Sigmoid colon (tissue), 7 donors: ENCODE data around the gene PRCC. TPM values are rescaled to one million over a fixed set of nuclear protein-coding genes. Genes with fewer than 3 reads are reported as not detected.

ENCODE experiments used
- DNase-seq: peaks from one replicate; pipeline ENCODE4 v3.0.0-alpha.2; 2019
- H3K27ac ChIP-seq, 4 donors: fragments of 200-600 bp; sonication (generic); one replicate each; pipeline ENCODE4 v1.5.1; 2016 to 2019; ENCODE audit warnings: mild to moderate bottlenecking in 1 of 4
- H3K27me3 ChIP-seq, 3 donors: fragments of 200-600 bp; sonication (generic); one replicate each; pipeline ENCODE4 v1.5.1; 2019; ENCODE audit warnings: mild to moderate bottlenecking in 1 of 3
- H3K36me3 ChIP-seq, 4 donors: fragments of 200-600 bp; sonication (generic); one replicate each; pipeline ENCODE4 v1.5.1; 2016 to 2019
- H3K4me1 ChIP-seq, 4 donors: fragments of 200-600 bp; sonication (generic); one replicate each; pipeline ENCODE4 v1.5.1; 2017 to 2019
- H3K4me3 ChIP-seq, 4 donors: fragments of 200-600 bp; sonication (generic); one replicate each; pipeline ENCODE4 v1.5.1; 2017 to 2019; ENCODE audit warnings: mild to moderate bottlenecking in 2 of 4, moderate library complexity in 1 of 4
- H3K9me3 ChIP-seq, 4 donors: fragments of 200-600 bp in 3 of 4; sonication (generic) in 3 of 4; one replicate each; pipeline versions ENCODE4 v1.5.1 to v1.6.1; 2013 to 2019
- EP300 ChIP-seq, 4 donors: sonication (generic); formaldehyde crosslinking; IDR thresholded peaks; one replicate each; pipeline ENCODE4 v1.6.1; 2017; ENCODE audit warnings: antibody characterized with exemption in 4 of 4
- POLR2A ChIP-seq, 2 donors: fragments of 450-650 bp; IDR thresholded peaks; one replicate each; pipeline ENCODE4 v1.6.1; 2016; ENCODE audit warnings: antibody characterized with exemption in 2 of 2, mild to moderate bottlenecking in 2 of 2, moderate library complexity in 2 of 2
- POLR2AphosphoS5 ChIP-seq, 4 donors: sonication (generic); formaldehyde crosslinking; IDR thresholded peaks; one replicate each; pipeline ENCODE4 v1.6.1; 2017; ENCODE audit warnings: antibody characterized with exemption in 4 of 4
- WGBS, 2 donors: extraction: QIAGEN DNeasy Blood & Tissue Kit; methylation state at CpG; one replicate each; pipeline ENCODE4 v1.1.7; 2013; 5-methylcytosine and 5-hydroxymethylcytosine counted together
- intact Hi-C: fragments of 100-400 bp; cut with DNase I; formaldehyde crosslinking; loops from one replicate; pipeline ENCODE4 v1.15.1; 2023
- polyA plus RNA-seq, 3 donors: library from polyadenylated mRNA; stranded (reverse); fragments of 200-250 nt; gene quantifications; one replicate each; pipeline ENCODE4 v1.2.3, GENCODE V29; 2013
- total RNA-seq, 4 donors: library from RNA; depleted of rRNA; stranded (reverse); fragments of >200 nt; gene quantifications; one replicate each; pipeline ENCODE4 v1.1.0, GENCODE V29; 2016
- TF ChIP-seq, protein P1 (sequence below), 4 experiments: fragments of 450-650 bp in 3 of 4; fragments of 200-600 bp in 1 of 4; IDR thresholded peaks; one replicate each; pipeline ENCODE4 v1.5.1; 2016 to 2019; ENCODE audit warnings: antibody characterized with exemption in 4 of 4, mild to moderate bottlenecking in 3 of 4, moderate library complexity in 2 of 4
- donor health status: healthy with polysubstance abuse.
- donor health status: Bipolar disorder and iron deficiency.
- donor health status: healthy.

PRCC gene
- total and polyA plus RNA-seq, 7 donors: 27.5 to 49.7 (median 34.1) TPM

GRCh38 chr1:156816561-156817328 lies 49.4 kb downstream of the PRCC start, which contains the start of gene SH2D2A:
TSS of gene SH2D2A (minus strand) at chr1:156816848. CDS start at chr1:156816708, 140 bp downstream.
- H3K27ac ChIP-seq: peak within 1 kb of the TSS; percentile 57 to 72 (median 61)
- peak in 1 of 2 donors; percentile 30 for TF ChIP-seq POLR2A (IDR thresholded peaks at IDR 0.05)
- TF ChIP-seq EP300 (IDR thresholded peaks at IDR 0.05): no peak
- peak in 3 of 4 donors; percentile 31 to 45 (median 36) for TF ChIP-seq POLR2AphosphoS5 (IDR thresholded peaks at IDR 0.05)
- TF ChIP-seq, protein P1, sequence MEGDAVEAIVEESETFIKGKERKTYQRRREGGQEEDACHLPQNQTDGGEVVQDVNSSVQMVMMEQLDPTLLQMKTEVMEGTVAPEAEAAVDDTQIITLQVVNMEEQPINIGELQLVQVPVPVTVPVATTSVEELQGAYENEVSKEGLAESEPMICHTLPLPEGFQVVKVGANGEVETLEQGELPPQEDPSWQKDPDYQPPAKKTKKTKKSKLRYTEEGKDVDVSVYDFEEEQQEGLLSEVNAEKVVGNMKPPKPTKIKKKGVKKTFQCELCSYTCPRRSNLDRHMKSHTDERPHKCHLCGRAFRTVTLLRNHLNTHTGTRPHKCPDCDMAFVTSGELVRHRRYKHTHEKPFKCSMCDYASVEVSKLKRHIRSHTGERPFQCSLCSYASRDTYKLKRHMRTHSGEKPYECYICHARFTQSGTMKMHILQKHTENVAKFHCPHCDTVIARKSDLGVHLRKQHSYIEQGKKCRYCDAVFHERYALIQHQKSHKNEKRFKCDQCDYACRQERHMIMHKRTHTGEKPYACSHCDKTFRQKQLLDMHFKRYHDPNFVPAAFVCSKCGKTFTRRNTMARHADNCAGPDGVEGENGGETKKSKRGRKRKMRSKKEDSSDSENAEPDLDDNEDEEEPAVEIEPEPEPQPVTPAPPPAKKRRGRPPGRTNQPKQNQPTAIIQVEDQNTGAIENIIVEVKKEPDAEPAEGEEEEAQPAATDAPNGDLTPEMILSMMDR (IDR thresholded peaks at IDR 0.05): no peak
- peak; percentile 78 for DNase-seq
- H3K4me1 ChIP-seq: peaks cover 0 to 17% (median 13%) of the 10 kb centered on the region in 4 donors
- no peaks in the 10 kb centered on the region for H3K9me3 ChIP-seq
- peaks cover 0 to 16% (median 0%) of the 10 kb centered on the region in 3 donors for H3K27me3 ChIP-seq
- intact Hi-C loops: no loop called here
- H3K36me3 ChIP-seq: no peaks in the 10 kb centered on the region
- 41 to 69% methylated on average over 10 of the region's 10 CpGs for WGBS, 2 donors
- H3K4me3 ChIP-seq: peak within 1 kb of the TSS in 3 of 4 donors; percentile 22 to 36 (median 30)

DNA sequence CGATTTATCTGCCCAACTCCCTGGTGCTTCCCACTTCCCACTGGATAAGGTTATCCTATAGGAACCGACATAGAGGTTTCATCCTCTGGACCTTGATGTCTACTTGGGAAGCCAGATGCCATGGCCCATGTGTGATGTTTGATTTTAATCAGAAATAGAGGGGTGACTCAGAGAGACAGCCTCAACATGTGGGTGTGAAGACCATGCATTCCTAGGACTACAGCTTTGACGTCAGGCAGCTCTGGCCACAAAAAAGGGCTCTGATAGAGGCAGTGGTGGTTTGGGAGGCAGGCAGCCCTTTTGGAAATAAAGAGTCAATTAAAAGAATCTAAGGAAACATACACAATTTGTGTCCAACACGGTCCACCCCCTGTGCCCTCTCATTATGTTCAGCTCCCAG lies 54.5 kb downstream of the PRCC start:
- Histone ChIP-seq H3K27me3 (no peaks in the 10 kb centered on the region), H3K4me3 (no peak overlapping the region), H3K27ac (no peak overlapping the region), H3K36me3 (no peaks in the 10 kb centered on the region), H3K9me3 (no peaks in the 10 kb centered on the region), H3K4me1 (no peaks in the 10 kb centered on the region)
- TF ChIP-seq EP300 (IDR thresholded peaks at IDR 0.05) (no peak), POLR2AphosphoS5 (IDR thresholded peaks at IDR 0.05) (no peak), POLR2A (IDR thresholded peaks at IDR 0.05) (no peak)
- TF ChIP-seq, protein P1 (IDR thresholded peaks at IDR 0.05): no peak
- WGBS, 2 donors: 75 to 77% methylated on average over 4 of the region's 4 CpGs
- no peak for DNase-seq
- intact Hi-C loops: no loop called here

DNA sequence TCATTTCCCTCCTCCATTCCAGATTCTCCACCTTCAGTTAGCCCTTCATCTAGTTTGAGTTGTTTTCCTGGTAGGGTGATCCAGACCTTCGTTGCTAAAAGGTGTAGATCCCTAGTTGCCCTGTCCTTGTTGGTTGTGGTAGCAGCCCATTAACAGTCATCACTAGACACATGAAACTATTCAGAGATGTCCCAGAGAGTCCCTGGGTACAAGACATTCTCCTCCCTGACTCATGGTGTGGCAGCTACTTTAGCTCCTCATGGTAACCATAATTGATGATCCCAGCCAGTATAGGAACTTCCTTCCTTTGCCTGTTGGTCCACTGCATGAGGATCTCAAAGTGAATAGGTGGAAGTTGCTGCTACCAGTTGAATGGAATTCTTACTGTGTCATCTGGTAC lies 55.3 kb downstream of the PRCC start:
- TF ChIP-seq, protein P1 (IDR thresholded peaks at IDR 0.05): no peak
- TF ChIP-seq POLR2AphosphoS5 (IDR thresholded peaks at IDR 0.05) (no peak), EP300 (IDR thresholded peaks at IDR 0.05) (no peak), POLR2A (IDR thresholded peaks at IDR 0.05) (no peak)
- Histone ChIP-seq H3K4me3 (no peak overlapping the region), H3K36me3 (no peaks in the 10 kb centered on the region), H3K4me1 (no peaks in the 10 kb centered on the region), H3K27ac (no peak overlapping the region), H3K9me3 (no peaks in the 10 kb centered on the region), H3K27me3 (no peaks in the 10 kb centered on the region)
- DNase-seq: no peak
- WGBS, 2 donors: 55 to 75% methylated on average over 1 of the region's 1 CpG
- intact Hi-C loops: no loop called here

DNA sequence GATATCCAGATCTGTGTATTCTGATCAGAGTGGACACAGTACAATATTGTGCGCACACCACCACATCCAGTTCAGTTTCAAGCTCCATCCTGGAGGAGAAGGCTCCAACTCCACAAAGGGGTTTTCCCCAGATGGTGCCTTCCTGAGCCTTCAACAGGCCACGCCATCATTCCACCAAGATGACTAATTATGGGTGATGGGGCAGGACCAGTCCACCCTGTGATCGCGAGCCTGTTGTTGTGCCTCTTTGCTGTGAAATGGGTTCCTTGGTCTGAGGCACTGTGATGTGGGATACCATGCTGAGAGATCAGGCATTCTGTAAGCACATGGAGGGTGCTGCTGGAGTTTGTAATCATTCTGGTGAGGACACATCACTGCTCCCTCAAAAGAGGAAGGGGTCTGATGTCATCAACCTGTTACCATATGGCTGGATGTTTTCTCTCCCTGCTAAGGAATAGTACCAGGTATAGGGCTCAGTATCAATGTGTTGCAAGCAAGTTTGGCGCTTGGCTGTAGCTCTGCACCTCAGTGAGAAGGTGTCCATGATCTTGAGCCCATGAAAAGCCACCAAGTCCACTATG lies 56.0 kb downstream of the PRCC start:
- Histone ChIP-seq H3K27me3 (no peaks in the 10 kb centered on the region), H3K4me3 (no peak overlapping the region), H3K36me3 (no peaks in the 10 kb centered on the region), H3K4me1 (no peaks in the 10 kb centered on the region), H3K9me3 (no peaks in the 10 kb centered on the region), H3K27ac (no peak overlapping the region)
- TF ChIP-seq, protein P1 (IDR thresholded peaks at IDR 0.05): no peak
- TF ChIP-seq POLR2AphosphoS5 (IDR thresholded peaks at IDR 0.05): no peak
- no peak for TF ChIP-seq POLR2A (IDR thresholded peaks at IDR 0.05)
- no peak for TF ChIP-seq EP300 (IDR thresholded peaks at IDR 0.05)
- DNase-seq: no peak
- WGBS, 2 donors: 88 to 91% methylated on average over 5 of the region's 5 CpGs
- intact Hi-C loops: no loop called here
